Adrenal gland (tissue), 12 donors: ENCODE results near the gene RTN4. TPM values are rescaled to one million over a fixed set of nuclear protein-coding genes. Genes with fewer than 3 reads are reported as not detected.

Source experiments
- DNase-seq, 7 donors: peaks; one replicate each; pipeline ENCODE4 v3.0.0-alpha.2; 2019 to 2020
- H3K27ac ChIP-seq, 5 donors: fragments of 200-600 bp; sonication (generic) in 4 of 5; 1 replicate in 3 of 5; 2 replicates in 2 of 5; pipeline versions ENCODE4 v1.5.1 to v1.8.0; 2016 to 2020; ENCODE audit warnings: mild to moderate bottlenecking in 1 of 5
- H3K27me3 ChIP-seq: fragments of 200-600 bp; 2 replicates; pipeline ENCODE4 v1.8.0; 2021
- H3K36me3 ChIP-seq, 2 donors: fragments of 200-600 bp; replicated peaks in 1 of 2; 1 replicate in 1 of 2; 2 replicates in 1 of 2; pipeline versions ENCODE4 v1.5.1 to v1.8.0; 2018 to 2022
- H3K4me1 ChIP-seq, 2 donors: fragments of 200-600 bp; replicated peaks in 1 of 2; 1 replicate in 1 of 2; 2 replicates in 1 of 2; pipeline versions ENCODE4 v1.5.1 to v1.8.0; 2018 to 2021
- H3K4me3 ChIP-seq, 4 donors: fragments of 200-600 bp; sonication (generic) in 3 of 4; one replicate each; pipeline ENCODE4 v1.5.1; 2016 to 2018
- H3K9me3 ChIP-seq, 3 donors: fragments of 200-600 bp; sonication (generic) in 1 of 3; replicated peaks in 1 of 3; 1 replicate in 2 of 3; 2 replicates in 1 of 3; pipeline versions ENCODE4 v1.5.1 to v1.8.0; 2016 to 2021
- POLR2A ChIP-seq, 2 donors: fragments of 450-650 bp; IDR thresholded peaks; one replicate each; pipeline ENCODE4 v1.6.1; 2017; ENCODE audit warnings: antibody characterized with exemption in 2 of 2, mild to moderate bottlenecking in 2 of 2, moderate library complexity in 1 of 2
- WGBS, 4 donors: extraction: QIAGEN DNeasy Blood & Tissue Kit in 2 of 4; methylation state at CpG; one replicate each; pipeline versions ENCODE4 v1.1.5 to v1.1.7; 2013 to 2017; 5-methylcytosine and 5-hydroxymethylcytosine counted together
- intact Hi-C, 2 donors: fragments of 100-400 bp; cut with DNase I; formaldehyde crosslinking; loops; one replicate each; pipeline versions ENCODE4 v1.14.1 to v1.15.0; 2022 to 2023
- polyA plus RNA-seq, 3 donors: library from polyadenylated mRNA; stranded (reverse); fragments of 200-250 nt in 2 of 3; fragments of 350-450 nt in 1 of 3; fragmentation: Illumina TruSeq in 1 of 3; extraction: RNeasy Lipid Tissue Mini Kit (QIAGEN cat#74804) in 1 of 3; gene quantifications; one replicate each; pipeline ENCODE4 v1.2.3, GENCODE V29; 2013 to 2014
- total RNA-seq, 9 donors: library from RNA; depleted of rRNA in 4 of 9; stranded (reverse); fragments of >200 nt in 4 of 9; fragments of 120-200 nt in 1 of 9; fragmentation: NEBNext Ultra II Directional in 1 of 9; extraction: Animal tissue kit (Norgen Biotek cat#: 25700) in 1 of 9; gene quantifications; one replicate each; pipeline versions ENCODE4 v1.1.0 to v1.2.4, GENCODE V29; 2013 to 2023
- TF ChIP-seq, protein P1 (sequence below), 6 experiments: fragments of 450-650 bp in 4 of 6; fragments of 200-600 bp in 2 of 6; sonication (generic) in 1 of 6; IDR thresholded peaks; 1 replicate in 5 of 6; 2 replicates in 1 of 6; pipeline versions ENCODE4 v1.5.1 to v1.8.0; 2016 to 2021; ENCODE audit warnings: antibody characterized with exemption in 6 of 6, mild to moderate bottlenecking in 2 of 6, moderate library complexity in 1 of 6
- donor health status: healthy with polysubstance abuse.
- donor health status: Bipolar disorder and iron deficiency.
- donor health status: DM: yes; HTN: yes; CAD: no.
- donor health status: DM: no; HTN: no; CAD: no.
- donor health status: DM: no; HTN: no; CAD: no.
- donor health status: DM: yes; HTN: yes; CAD: no.

Gene RTN4
- total and polyA plus RNA-seq, 12 donors = 114 to 694 (median 444) TPM

DNA sequence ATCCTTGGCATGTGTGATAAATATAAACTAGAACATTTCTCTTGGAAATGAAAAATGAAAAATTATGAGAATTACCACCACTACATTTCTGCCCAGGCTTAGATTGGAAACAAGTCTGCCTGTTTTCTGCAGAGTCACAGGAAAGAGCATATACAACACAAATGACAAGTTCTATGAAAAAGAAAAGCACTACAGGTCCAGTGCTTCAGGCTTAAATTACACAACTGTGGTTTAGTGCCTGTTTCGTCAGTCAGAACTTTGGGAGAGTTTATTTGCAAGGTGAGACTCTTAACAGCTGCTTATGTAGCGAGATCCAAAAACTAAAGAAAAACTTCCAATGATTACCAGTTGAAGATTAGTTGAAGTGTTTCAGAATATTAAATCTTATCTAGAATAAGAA is 68.9 kb downstream of the RTN4 start:
- no peaks in the 10 kb centered on the region for H3K9me3 ChIP-seq
- intact Hi-C loops = no loop called here
- TF ChIP-seq, protein P1, sequence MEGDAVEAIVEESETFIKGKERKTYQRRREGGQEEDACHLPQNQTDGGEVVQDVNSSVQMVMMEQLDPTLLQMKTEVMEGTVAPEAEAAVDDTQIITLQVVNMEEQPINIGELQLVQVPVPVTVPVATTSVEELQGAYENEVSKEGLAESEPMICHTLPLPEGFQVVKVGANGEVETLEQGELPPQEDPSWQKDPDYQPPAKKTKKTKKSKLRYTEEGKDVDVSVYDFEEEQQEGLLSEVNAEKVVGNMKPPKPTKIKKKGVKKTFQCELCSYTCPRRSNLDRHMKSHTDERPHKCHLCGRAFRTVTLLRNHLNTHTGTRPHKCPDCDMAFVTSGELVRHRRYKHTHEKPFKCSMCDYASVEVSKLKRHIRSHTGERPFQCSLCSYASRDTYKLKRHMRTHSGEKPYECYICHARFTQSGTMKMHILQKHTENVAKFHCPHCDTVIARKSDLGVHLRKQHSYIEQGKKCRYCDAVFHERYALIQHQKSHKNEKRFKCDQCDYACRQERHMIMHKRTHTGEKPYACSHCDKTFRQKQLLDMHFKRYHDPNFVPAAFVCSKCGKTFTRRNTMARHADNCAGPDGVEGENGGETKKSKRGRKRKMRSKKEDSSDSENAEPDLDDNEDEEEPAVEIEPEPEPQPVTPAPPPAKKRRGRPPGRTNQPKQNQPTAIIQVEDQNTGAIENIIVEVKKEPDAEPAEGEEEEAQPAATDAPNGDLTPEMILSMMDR (IDR thresholded peaks at IDR 0.05) = no peak
- no peak for TF ChIP-seq POLR2A (IDR thresholded peaks at IDR 0.05)
- H3K27me3 ChIP-seq = no peaks in the 10 kb centered on the region
- peaks cover 33 to 66% of the 10 kb centered on the region in 2 donors for H3K4me1 ChIP-seq
- 77 to 90% (median 83%) methylated on average over 2 of the region's 2 CpGs for WGBS, 4 donors
- no peak for DNase-seq
- peaks cover 0 to 21% of the 10 kb centered on the region in 2 donors for H3K36me3 ChIP-seq
- no peak overlapping the region for H3K4me3 ChIP-seq
- H3K27ac ChIP-seq = no peak overlapping the region

- 51 to 59% (median 55%) methylated on average over 4 of the region's 4 CpGs for WGBS, 4 donors
- intact Hi-C loops = no loop called here
- Histone ChIP-seq H3K27ac (peak overlapping the region in 1 of 5 donors; percentile 35), H3K9me3 (no peaks in the 10 kb centered on the region), H3K4me1 (peaks cover 38 to 69% of the 10 kb centered on the region in 2 donors), H3K4me3 (no peak overlapping the region), H3K36me3 (peaks cover 0 to 14% of the 10 kb centered on the region in 2 donors), H3K27me3 (no peaks in the 10 kb centered on the region)
- DNase-seq = no peak
- TF ChIP-seq, protein P1 (IDR thresholded peaks at IDR 0.05) = no peak
- no peak for TF ChIP-seq POLR2A (IDR thresholded peaks at IDR 0.05)
Measured at GRCh38 chr2:54979321-54980044, 70.8 kb downstream of the RTN4 start.

DNA sequence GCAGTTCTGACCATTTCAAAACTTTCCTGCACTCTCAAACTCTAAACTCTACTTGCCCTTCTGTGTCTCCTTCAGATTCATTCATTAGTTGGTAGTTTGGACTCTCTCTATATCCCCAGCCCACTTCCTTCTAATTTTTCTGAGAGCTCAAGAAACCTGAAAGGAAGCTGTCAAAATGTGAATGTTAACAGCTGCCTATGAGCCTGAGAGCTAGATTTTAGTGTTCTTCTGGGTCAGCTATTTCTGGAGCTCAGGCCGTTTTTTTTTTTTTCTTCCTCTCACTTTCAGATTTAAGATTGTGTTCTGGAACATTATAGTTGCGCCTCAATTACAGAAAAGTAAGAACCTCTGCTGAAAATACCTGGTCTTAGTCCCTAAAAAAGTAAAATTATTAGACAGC is 73.1 kb downstream of the RTN4 start:
- no peak overlapping the region for H3K4me3 ChIP-seq

More for the DNA sequence above, 73.1 kb downstream of the RTN4 start:
- peak overlapping the region in 2 of 5 donors; percentile 11 to 38 for H3K27ac ChIP-seq
- TF ChIP-seq POLR2A (IDR thresholded peaks at IDR 0.05) = no peak
- TF ChIP-seq, protein P1 (IDR thresholded peaks at IDR 0.05) = no peak
- no peaks in the 10 kb centered on the region for H3K9me3 ChIP-seq
- no peak for DNase-seq
- peaks cover 30 to 56% of the 10 kb centered on the region in 2 donors for H3K4me1 ChIP-seq
- H3K36me3 ChIP-seq = peaks cover 0 to 12% of the 10 kb centered on the region in 2 donors
- 23 to 37% (median 30%) methylated on average over 2 of the region's 2 CpGs for WGBS, 4 donors
- intact Hi-C loops = no loop called here
- no peaks in the 10 kb centered on the region for H3K27me3 ChIP-seq
